MM.1S (cell line): ENCODE data around the gene TAF4B.

Source experiments
- EZH2 ChIP-seq: fragments of 300-600 bp; sonication (generic); optimal IDR thresholded peaks from 2 replicates; pipeline ENCODE3; 2017; ENCODE audit warnings: low read depth, mild to moderate bottlenecking, antibody characterized with exemption, low read length, mixed read lengths
- EZH2phosphoT487 ChIP-seq: fragments of 300-600 bp; sonication (generic); IDR thresholded peaks from 2 replicates; pipeline ENCODE4 v1.6.1; 2018; ENCODE audit warnings: antibody characterized with exemption, low read length
- TF ChIP-seq, protein P1 (sequence below): fragments of 300-600 bp; sonication (generic); IDR thresholded peaks from 2 replicates; pipeline ENCODE4 v1.5.1; 2016; ENCODE audit warnings: antibody characterized with exemption, low read length, mixed read lengths

DNA sequence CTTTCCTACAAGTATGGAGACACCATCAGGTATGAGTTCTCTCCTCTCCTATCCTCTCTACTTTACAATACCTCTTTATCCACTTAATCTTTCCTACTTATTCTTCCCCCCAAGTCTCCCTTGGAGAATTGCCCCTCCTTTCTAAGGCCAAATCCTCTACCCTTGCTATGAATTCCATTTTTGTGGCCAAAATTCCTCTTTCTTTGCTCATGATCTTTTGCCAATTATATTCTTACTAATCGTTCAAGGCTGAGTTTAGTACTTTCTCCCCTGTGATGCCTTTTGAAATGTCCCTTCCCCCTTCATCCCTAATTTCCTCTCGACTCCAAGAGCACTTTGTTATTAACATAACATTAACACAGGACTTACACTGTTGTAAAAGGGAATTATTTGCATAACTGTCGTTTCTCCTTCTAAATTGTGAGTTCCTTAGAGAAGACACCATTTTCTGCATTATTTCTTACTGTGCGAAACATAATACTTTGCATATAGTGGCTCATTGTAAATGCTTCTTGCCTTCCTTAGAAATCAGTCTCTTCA, 188.7 kb downstream of the TAF4B start:
- TF ChIP-seq, protein P1, sequence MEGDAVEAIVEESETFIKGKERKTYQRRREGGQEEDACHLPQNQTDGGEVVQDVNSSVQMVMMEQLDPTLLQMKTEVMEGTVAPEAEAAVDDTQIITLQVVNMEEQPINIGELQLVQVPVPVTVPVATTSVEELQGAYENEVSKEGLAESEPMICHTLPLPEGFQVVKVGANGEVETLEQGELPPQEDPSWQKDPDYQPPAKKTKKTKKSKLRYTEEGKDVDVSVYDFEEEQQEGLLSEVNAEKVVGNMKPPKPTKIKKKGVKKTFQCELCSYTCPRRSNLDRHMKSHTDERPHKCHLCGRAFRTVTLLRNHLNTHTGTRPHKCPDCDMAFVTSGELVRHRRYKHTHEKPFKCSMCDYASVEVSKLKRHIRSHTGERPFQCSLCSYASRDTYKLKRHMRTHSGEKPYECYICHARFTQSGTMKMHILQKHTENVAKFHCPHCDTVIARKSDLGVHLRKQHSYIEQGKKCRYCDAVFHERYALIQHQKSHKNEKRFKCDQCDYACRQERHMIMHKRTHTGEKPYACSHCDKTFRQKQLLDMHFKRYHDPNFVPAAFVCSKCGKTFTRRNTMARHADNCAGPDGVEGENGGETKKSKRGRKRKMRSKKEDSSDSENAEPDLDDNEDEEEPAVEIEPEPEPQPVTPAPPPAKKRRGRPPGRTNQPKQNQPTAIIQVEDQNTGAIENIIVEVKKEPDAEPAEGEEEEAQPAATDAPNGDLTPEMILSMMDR = no peak
- TF ChIP-seq EZH2phosphoT487 (no peak), EZH2 (no peak)
